ENCODE results near the gene KRTAP19-8. TPM values are rescaled to one million over a fixed set of nuclear protein-coding genes. Genes with fewer than 3 reads are reported as not detected.

Gene KRTAP19-8, protein sequence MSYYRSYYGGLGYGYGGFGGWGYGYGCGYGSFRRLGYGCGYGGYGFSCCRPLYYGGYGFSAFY
- total RNA-seq (2014; rRNA removed; shearing (Covaris generic)): not detected in 2 replicates

DNA sequence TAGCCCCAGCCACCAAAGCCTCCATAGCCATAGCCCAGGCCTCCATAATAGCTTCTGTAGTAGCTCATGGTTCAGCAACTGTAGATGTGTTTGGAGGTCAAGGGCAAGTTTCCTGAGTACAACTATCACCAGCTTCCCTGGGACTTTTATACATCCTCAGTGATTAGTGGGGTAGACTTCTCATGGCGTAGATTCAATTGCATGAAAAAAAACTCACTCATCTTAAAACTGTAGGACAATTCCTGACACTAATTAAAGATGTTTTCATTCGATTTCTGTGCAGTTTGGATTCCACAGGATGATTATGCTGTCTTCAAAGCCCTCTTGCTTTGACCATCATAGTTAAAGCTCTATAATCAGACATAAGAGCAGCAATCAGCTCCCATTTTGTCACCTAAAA is at the start of gene KRTAP19-8:
KRTAP19-8 (minus strand) TSS at position 101 of the 400 bp plus-strand sequence; CDS start at position 68, 33 bp downstream.
- DNase-seq (ENCODE audit: low read depth): no peak

GRCh38 chr21:31087639-31088473 is 49.6 kb upstream of the KRTAP19-8 start:
- DNase-seq (ENCODE audit: low read depth): peak; percentile 10

DNA sequence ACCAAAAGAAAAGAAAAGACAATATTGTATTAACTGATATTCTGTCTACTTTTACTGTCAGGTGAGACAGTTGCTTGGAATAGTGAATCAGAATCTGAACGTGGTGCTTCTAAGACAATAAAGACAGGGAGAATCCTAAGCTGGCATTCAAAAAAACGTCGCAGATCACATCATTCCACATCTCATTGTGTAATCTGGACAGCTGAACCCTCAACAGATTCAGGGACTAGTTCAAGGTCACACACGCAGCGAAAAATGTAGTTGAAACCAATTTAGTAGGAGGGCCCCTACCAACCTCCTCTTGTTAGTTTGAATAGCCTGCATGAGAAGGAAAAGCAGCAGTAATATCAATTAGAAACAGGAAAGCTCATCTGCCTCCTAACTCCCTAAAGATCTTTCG is 46.4 kb upstream of the KRTAP19-8 start:
- DNase-seq (ENCODE audit: low read depth): no peak

- no peak for DNase-seq (ENCODE audit: low read depth)
These were observed 40.5 kb upstream of the KRTAP19-8 start for GRCh38 chr21:31078796-31079195.

- DNase-seq (ENCODE audit: low read depth): no peak
These were observed 39.9 kb upstream of the KRTAP19-8 start for GRCh38 chr21:31078216-31078615.

GRCh38 chr21:31075848-31076247 is 37.6 kb upstream of the KRTAP19-8 start:
- DNase-seq (ENCODE audit: low read depth): no peak

DNA sequence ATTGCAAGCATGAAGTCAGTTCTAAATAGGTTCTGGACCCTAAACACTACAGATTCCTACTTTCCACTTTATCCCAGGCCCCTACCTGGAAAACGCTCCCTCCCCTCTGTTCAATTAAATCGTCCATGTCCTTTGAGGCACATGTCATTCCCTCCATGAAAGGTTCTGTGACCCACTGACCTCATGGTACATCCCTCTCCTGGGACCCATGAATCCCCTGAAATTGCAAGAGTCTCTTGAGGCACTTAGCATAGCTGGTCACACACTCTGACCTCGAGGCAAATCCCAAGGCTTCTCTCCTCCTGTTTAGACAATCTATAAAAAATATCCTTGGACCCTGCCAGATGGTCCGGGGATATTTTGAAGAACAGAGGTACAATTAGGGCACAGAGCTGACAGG is 34.3 kb upstream of the KRTAP19-8 start:
- no peak for DNase-seq (ENCODE audit: low read depth)

- no peak for DNase-seq (ENCODE audit: low read depth)
These were observed 26.5 kb upstream of the KRTAP19-8 start for GRCh38 chr21:31064803-31065202.

DNA sequence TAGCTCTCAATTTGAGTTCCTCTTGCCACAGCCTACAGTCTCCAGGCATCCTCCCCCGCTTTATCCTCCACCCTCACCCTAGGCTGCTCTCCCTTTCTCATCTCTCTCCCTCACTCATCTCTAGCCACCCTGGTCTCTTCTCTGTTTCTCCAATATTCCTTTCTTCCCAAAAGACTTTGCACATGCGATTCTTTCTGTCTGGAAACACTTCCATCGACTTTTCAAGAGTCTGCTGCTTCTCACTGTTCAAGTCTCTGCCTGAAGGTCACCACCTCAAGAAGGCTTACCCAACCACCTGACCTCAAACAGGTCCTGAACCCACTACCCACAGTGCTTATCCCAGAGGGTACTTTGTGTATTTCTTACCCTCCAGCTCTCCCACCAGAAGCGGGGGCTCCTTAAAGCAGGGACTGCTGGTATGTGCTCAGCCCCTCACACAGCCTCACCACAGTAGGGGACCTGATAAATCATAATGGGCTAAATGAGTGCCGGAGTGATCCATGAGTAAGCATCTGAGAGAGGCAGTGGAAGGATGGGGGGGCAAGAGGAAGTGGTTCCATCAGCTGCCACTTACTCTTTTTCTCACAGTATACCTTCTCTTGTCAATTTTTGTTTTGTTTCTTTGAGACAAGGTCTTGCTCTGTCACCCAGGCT is 14.3 kb upstream of the KRTAP19-8 start:
- no peak for DNase-seq (ENCODE audit: low read depth)

GRCh38 chr21:31050577-31051157 is 12.4 kb upstream of the KRTAP19-8 start:
- DNase-seq (ENCODE audit: low read depth): no peak

- DNase-seq (ENCODE audit: low read depth): no peak
These were observed 7.6 kb upstream of the KRTAP19-8 start for GRCh38 chr21:31045841-31046240.

GRCh38 chr21:31043471-31043870 is 5.2 kb upstream of the KRTAP19-8 start:
- no peak for DNase-seq (ENCODE audit: low read depth)

- no peak for DNase-seq (ENCODE audit: low read depth)
These were observed 3.8 kb upstream of the KRTAP19-8 start for GRCh38 chr21:31042080-31042464.

DNA sequence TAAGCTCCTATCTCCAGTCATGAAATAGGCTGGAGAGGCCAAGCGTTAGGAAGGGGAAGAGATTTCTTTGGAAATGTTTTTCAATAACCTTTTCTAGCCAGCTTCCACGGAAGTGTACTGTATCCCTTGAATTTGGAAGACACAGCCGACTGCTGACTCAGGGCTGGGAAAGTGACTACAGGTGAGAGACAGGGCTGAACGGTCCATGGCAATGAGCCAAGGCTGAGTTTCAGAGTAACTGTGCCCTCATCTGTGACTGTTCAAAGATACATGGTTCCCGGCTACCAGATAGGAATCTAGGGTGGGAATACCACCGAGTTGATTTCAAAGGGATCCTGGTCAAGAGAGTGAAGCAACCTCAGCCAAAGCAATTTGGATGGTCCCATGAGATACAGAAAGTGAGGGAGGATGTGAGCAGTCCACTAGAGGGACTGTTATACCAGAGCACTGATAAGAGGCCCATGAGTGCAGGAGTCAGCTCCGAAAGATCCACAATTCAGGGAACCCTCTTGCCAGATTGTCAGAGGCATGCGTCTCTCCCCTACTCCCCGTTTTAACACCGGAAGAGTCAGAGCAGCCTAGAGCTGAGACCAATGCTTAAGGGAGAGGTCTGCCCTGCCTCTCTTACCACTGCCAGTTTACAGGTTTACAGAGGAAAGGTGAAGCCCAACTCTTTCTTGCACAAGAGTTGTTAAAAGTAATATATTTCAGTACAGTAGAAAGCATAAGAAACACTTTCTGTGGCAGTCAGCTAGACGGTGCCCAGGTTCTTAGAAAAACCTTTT is 3.2 kb upstream of the KRTAP19-8 start:
- no peak for DNase-seq (ENCODE audit: low read depth)

DNA sequence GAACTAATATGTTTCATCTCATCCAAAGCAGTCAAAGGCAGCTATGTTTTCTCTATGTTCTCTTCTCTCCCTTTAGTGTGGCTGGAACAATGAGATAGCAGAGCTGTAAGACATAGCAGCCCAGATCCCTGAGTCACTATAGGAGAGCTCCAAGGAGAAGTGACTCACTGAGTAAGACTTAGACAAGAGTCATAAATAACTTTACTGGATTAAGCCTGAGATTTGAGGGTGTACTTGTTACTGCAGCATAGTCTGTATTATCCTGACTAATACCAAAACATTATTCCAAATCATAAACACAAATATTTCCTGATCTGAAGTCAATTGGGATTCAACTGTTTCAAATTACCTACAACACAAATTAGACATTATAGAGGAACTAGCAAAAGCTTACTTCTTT is 3.9 kb downstream of the KRTAP19-8 start:
- no peak for DNase-seq (ENCODE audit: low read depth)

DNA sequence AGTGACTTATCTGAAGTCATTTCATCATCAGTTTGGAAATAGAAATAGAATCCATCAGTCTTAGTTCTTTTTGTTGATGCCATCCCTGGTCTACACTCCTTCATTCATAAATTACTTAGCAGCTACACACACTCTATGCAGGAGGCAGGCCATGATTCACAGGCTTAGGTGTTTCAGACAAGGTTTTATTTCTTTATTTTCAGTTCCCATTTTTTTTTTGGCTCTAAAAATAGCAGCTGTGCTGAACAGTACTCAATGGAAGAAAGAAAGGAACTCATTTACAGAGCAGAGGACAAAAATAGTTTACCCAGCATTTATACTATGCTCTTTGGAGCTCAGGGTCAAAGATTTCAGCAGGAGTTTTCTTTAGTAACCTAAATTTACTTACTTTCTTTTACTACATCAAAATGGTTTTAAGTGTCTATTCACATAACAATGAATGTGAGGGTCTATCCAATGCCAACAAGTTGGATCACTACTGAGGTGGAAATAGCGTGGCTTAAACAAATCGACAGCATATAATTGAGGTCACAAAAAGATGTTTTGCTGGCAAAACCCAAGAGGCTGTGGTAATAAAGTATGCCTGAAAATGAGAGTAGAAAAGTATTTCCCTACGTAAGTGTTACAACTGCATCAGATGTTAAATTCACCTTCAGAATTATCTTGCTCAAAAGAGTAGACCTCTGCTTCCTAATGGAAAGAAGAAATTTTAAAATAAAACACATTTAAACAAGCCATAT is 7.7 kb downstream of the KRTAP19-8 start:
- DNase-seq (ENCODE audit: low read depth): no peak

DNA sequence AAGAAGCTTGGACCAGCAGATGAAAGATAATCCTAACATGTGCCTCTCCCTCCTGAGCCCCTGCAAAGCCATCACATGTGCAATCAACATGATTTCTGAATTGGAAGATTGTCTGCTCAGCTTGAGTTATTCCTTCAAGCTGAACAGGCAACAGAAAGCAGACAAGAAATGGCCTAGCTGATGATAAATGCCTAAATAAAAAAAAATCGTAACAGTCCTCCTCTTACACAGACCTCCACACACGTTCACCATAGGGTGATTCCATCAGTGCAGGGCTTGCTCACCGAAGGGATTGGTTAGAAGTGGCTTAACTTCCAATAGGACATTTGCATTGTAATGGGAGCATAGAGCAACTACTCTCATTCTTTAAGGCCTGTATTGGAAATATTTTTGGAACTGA is 14.6 kb downstream of the KRTAP19-8 start:
- DNase-seq (ENCODE audit: low read depth): no peak

GRCh38 chr21:31022306-31022705 is 16.0 kb downstream of the KRTAP19-8 start:
- no peak for DNase-seq (ENCODE audit: low read depth)

DNA sequence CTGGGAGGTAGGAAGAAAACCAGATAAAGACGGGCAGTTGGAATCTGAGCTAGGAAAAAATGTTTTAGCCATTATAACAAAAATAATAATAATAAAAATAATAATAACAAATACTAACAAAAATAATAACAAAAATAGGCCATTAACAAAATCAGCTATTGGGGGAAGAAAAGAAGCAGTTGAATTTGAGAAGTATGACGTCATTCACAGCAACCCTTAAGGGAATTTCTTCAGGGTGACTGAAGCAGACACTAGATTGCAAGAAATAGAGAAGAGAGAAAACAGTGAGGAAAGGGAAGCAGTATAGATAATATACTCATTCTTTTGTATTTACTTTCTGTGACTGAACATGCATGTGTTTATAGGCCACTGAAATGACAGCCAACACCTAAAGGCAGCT is 20.0 kb downstream of the KRTAP19-8 start:
- DNase-seq (ENCODE audit: low read depth): no peak

GRCh38 chr21:31014891-31015290 is 23.4 kb downstream of the KRTAP19-8 start:
- DNase-seq (ENCODE audit: low read depth): no peak
